Calu3 (cell line): Measurements from ENCODE around the gene AGTR1. TPM values are rescaled to one million over a fixed set of nuclear protein-coding genes. Genes with fewer than 3 reads are reported as not detected.

Experiments used
- BruUV-seq: library from RNA; stranded (reverse); fragments of 400-500 nt; replicated peaks from 2 replicates; lab custom pipeline; 2021; lab: Mats Ljungman, UMichigan
- CTCF ChIA-PET: fragments of 300-600 bp; sonication (Branson Sonifier 250); formaldehyde crosslinking; loops from one replicate; lab custom pipeline; 2022; ENCODE audit warnings: antibody characterized with exemption; lab: Charles Lee
- DNase-seq: peaks from one replicate; pipeline ENCODE4 v3.0.0; 2022
- H3K27ac Mint-ChIP-seq: one replicate; pipeline ENCODE4 v1.8.0; 2022; ENCODE audit warnings: mixed read lengths; ENCODE audit not compliant: unreplicated experiment
- H3K27me3 Mint-ChIP-seq: one replicate; pipeline ENCODE4 v1.8.0; 2022; ENCODE audit warnings: mixed read lengths; ENCODE audit not compliant: unreplicated experiment
- H3K36me3 Mint-ChIP-seq: one replicate; pipeline ENCODE4 v1.8.0; 2022; ENCODE audit warnings: mild to moderate bottlenecking, moderate library complexity, mixed read lengths; ENCODE audit not compliant: insufficient read depth, unreplicated experiment
- H3K4me1 Mint-ChIP-seq: one replicate; pipeline ENCODE4 v1.8.0; 2022; ENCODE audit warnings: mild to moderate bottlenecking, low read depth, mixed read lengths; ENCODE audit not compliant: unreplicated experiment
- H3K4me3 Mint-ChIP-seq: one replicate; pipeline ENCODE4 v1.8.0; 2022; ENCODE audit warnings: mild to moderate bottlenecking, low read depth, moderate library complexity, mixed read lengths; ENCODE audit not compliant: unreplicated experiment
- H3K9me3 Mint-ChIP-seq: one replicate; pipeline ENCODE4 v1.8.0; 2022; ENCODE audit warnings: low read depth, mixed read lengths; ENCODE audit not compliant: unreplicated experiment
- intact Hi-C: fragments of 100-400 bp; cut with micrococcal nuclease; formaldehyde crosslinking; loops from one replicate; pipeline ENCODE4 v1.10.0; 2022; ENCODE audit not compliant: unreplicated experiment
- total RNA-seq: library from RNA; stranded (reverse); gene quantifications from 2 replicates; pipeline ENCODE4 v1.2.3, GENCODE V29; 2022
- TF ChIP-seq, protein P1 (sequence below): fragments of 200-600 bp; IDR thresholded peaks from one replicate; pipeline ENCODE4 v1.8.0; 2022; ENCODE audit warnings: antibody characterized with exemption; ENCODE audit not compliant: unreplicated experiment

Gene AGTR1
- total RNA-seq, 1 experiment from 2014 or later, result not detected

DNA sequence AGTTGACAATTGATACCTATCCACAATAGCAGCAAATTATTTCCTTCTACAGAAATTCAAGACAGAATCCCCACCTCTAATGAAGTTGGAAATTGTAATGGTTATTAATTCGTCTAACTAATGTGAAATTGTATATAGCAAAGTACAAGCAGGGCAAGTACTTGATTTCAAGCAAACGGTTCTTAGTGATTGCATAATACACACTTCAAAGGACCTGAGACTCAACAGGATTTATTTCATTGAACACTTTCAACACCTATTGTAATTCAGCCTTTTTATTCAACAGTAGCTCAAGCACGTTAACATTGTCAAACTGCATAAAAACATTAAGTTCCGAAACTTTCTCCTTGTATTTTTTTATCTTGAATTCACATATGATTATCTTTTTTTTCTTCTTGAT lies 40.2 kb upstream of the AGTR1 start:
- no peaks in the 10 kb centered on the region for H3K27me3 Mint-ChIP-seq
- no TSS peak for BruUV-seq
- no peak overlapping the region for H3K27ac Mint-ChIP-seq
- no peak overlapping the region for H3K4me3 Mint-ChIP-seq
- TF ChIP-seq, protein P1, sequence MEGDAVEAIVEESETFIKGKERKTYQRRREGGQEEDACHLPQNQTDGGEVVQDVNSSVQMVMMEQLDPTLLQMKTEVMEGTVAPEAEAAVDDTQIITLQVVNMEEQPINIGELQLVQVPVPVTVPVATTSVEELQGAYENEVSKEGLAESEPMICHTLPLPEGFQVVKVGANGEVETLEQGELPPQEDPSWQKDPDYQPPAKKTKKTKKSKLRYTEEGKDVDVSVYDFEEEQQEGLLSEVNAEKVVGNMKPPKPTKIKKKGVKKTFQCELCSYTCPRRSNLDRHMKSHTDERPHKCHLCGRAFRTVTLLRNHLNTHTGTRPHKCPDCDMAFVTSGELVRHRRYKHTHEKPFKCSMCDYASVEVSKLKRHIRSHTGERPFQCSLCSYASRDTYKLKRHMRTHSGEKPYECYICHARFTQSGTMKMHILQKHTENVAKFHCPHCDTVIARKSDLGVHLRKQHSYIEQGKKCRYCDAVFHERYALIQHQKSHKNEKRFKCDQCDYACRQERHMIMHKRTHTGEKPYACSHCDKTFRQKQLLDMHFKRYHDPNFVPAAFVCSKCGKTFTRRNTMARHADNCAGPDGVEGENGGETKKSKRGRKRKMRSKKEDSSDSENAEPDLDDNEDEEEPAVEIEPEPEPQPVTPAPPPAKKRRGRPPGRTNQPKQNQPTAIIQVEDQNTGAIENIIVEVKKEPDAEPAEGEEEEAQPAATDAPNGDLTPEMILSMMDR, result no peak
- intact Hi-C loops, result no loop called here
- H3K4me1 Mint-ChIP-seq, result no peaks in the 10 kb centered on the region
- H3K9me3 Mint-ChIP-seq, result no peaks in the 10 kb centered on the region
- CTCF ChIA-PET, result interaction anchor here (0.6 to 0.7 kb wide), 3 partner anchors 91 to 549 kb away, joined by 4 to 7 read pairs (median 5); no protein-coding TSS in a partner anchor
- H3K36me3 Mint-ChIP-seq, result no peaks in the 10 kb centered on the region
- DNase-seq, result no peak

DNA sequence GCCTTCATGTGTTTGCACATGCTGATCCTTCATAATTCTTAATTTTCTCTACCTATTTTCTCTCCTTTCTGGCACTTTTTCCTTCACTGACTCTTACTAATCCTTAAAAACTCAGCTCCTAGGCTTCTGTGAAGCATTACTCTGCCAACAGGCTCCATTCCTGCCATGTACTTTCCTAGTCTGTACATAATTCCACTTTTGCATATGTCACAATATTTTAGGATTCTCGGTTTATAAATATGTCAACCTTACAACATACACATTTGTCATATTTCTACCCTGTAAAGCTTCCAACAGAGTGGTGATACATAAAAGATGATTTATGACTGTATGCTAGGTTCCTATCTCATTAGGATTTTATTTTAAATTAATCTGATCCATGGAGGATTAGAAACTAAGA lies 38.2 kb upstream of the AGTR1 start:
- TF ChIP-seq, protein P1, result no peak
- intact Hi-C loops, result no loop called here
- Mint-ChIP-seq H3K36me3 (no peaks in the 10 kb centered on the region), H3K4me3 (no peak overlapping the region), H3K9me3 (no peaks in the 10 kb centered on the region), H3K27me3 (no peaks in the 10 kb centered on the region), H3K27ac (no peak overlapping the region), H3K4me1 (no peaks in the 10 kb centered on the region)
- CTCF ChIA-PET, result no interaction called here
- DNase-seq, result no peak
- BruUV-seq, result no TSS peak

DNA sequence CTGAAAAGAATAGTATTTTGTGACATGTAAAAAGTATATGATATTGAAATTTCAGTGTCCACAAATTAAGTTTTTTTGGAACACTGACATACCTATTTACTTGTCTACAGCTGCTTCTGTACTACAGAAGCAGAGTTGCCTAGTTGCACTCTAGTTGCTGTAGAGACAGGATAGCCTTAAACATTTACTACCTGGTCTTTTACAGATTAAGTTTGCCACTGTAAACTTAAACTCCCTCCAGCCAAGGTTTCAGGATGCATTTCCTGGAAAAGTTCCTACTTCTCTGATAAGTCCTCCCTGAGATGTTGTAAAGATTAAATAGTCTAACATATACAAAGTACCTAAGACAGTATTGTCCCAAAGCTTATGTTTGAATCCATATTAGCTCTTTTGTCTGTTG lies 17.4 kb upstream of the AGTR1 start:
- Mint-ChIP-seq H3K27ac (no peak overlapping the region), H3K36me3 (no peaks in the 10 kb centered on the region), H3K9me3 (no peaks in the 10 kb centered on the region), H3K27me3 (no peaks in the 10 kb centered on the region), H3K4me1 (no peaks in the 10 kb centered on the region), H3K4me3 (no peak overlapping the region)
- DNase-seq, result no peak
- intact Hi-C loops, result no loop called here
- CTCF ChIA-PET, result no interaction called here
- TF ChIP-seq, protein P1, result no peak
- BruUV-seq, result no TSS peak

DNA sequence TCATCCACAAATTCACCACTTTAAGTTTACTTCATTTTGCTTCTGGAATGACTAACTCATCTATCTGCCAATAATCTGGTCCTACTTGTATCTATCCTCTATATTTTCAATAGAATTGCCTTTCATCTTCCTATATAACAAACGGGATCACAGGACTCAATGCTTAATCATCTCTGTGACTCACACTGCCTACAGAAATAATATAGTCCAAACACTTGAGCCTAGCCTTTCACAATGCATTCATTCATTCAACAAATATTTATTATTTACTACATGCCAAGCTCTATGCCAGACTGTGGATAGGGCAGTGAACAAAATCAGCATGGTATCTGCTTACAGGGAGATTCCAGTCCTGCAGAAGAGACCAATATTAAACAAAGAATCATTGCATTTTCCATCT lies 16.6 kb upstream of the AGTR1 start:
- H3K27ac Mint-ChIP-seq, result no peak overlapping the region
- CTCF ChIA-PET, result no interaction called here
- no peak for DNase-seq
- no peaks in the 10 kb centered on the region for H3K27me3 Mint-ChIP-seq
- TF ChIP-seq, protein P1, result no peak
- intact Hi-C loops, result no loop called here
- no peaks in the 10 kb centered on the region for H3K36me3 Mint-ChIP-seq
- H3K4me3 Mint-ChIP-seq, result no peak overlapping the region
- no TSS peak for BruUV-seq
- H3K9me3 Mint-ChIP-seq, result no peaks in the 10 kb centered on the region
- no peaks in the 10 kb centered on the region for H3K4me1 Mint-ChIP-seq
